ENCODE measurements around the gene RABGGTA.

DNA sequence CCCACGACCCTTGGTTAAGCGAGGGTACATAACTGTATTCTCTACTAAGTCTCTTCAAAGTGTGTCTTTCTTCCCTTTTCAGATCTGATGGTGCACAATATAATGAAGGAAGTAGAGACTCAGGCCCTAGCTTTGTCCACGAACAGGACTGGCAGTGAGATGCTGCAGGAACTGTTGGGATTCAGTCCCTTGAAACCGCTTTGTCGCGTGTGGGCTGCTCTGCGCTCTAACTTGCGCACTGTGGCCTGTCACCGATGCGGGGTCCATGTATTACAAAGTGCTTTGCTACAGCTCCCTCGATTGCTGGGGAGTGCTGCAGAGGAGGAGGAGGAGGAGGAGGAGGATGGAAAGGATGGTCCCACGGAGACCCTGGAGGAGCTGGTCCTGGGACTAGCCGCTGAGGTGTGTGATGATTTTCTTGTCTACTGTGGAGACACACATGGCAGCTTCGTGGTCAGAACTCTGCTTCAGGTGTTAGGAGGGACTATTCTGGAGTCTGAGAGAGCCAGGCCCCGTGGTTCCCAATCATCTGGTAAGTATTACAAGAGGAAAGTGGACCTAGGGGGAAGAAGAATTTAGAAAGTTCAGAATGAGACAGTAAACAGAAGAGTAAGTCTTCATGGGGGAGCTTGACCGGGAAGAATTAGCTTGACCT, 29.1 kb upstream of the RABGGTA start:
- TF ChIP-seq EZH2phosphoT487 (IDR thresholded peaks at IDR 0.05; ENCODE audit: borderline replicate concordance, low read depth, low read length) = no peak
- TF ChIP-seq, protein P1, sequence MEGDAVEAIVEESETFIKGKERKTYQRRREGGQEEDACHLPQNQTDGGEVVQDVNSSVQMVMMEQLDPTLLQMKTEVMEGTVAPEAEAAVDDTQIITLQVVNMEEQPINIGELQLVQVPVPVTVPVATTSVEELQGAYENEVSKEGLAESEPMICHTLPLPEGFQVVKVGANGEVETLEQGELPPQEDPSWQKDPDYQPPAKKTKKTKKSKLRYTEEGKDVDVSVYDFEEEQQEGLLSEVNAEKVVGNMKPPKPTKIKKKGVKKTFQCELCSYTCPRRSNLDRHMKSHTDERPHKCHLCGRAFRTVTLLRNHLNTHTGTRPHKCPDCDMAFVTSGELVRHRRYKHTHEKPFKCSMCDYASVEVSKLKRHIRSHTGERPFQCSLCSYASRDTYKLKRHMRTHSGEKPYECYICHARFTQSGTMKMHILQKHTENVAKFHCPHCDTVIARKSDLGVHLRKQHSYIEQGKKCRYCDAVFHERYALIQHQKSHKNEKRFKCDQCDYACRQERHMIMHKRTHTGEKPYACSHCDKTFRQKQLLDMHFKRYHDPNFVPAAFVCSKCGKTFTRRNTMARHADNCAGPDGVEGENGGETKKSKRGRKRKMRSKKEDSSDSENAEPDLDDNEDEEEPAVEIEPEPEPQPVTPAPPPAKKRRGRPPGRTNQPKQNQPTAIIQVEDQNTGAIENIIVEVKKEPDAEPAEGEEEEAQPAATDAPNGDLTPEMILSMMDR (conservative IDR thresholded peaks at IDR 0.05; ENCODE audit: low read length) = no peak

Measured in OCI-LY7 (cell line).